ENCODE results near the gene S100A14.
"Not testable (repeated sequence)": the region's sequence is repeated elsewhere in the genome, so short reads cannot be mapped to it uniquely, and the experiment has no call there.

S100A14 gene

GRCh38 chr1:153614906-153615305 is 1.2 kb downstream of the S100A14 start:
- DNase-seq (ENCODE audit: low read depth), result no peak

GRCh38 chr1:153614189-153614900 is 1.8 kb downstream of the S100A14 start:
- DNase-seq (ENCODE audit: low read depth), result no peak

GRCh38 chr1:153613406-153613805 is 2.7 kb downstream of the S100A14 start:
- no peak for DNase-seq (ENCODE audit: low read depth)

- DNase-seq (ENCODE audit: low read depth), result no peak
These were observed 3.3 kb downstream of the S100A14 start, which contains the start of gene S100A16 for GRCh38 chr1:153612755-153613331. S100A16 (minus strand) TSS chr1:153613137; CDS start chr1:153608151, 4,986 bp downstream.

GRCh38 chr1:153612111-153612754 is 3.9 kb downstream of the S100A14 start:
- no peak for DNase-seq (ENCODE audit: low read depth)

- DNase-seq (ENCODE audit: low read depth), result no peak
These were observed 4.8 kb downstream of the S100A14 start for GRCh38 chr1:153611356-153611755.

- DNase-seq (ENCODE audit: low read depth), result no peak
These were observed 5.3 kb downstream of the S100A14 start for GRCh38 chr1:153610811-153611301.

GRCh38 chr1:153610334-153610733 is 5.8 kb downstream of the S100A14 start:
- DNase-seq (ENCODE audit: low read depth), result no peak

GRCh38 chr1:153609585-153609907 is 6.6 kb downstream of the S100A14 start:
- no peak for DNase-seq (ENCODE audit: low read depth)

GRCh38 chr1:153608742-153609584 is 7.2 kb downstream of the S100A14 start:
- DNase-seq (ENCODE audit: low read depth), result no peak

- DNase-seq (ENCODE audit: low read depth), result no peak
These were observed 7.9 kb downstream of the S100A14 start for GRCh38 chr1:153608089-153608682.

- DNase-seq (ENCODE audit: low read depth), result no peak
These were observed 8.7 kb downstream of the S100A14 start for GRCh38 chr1:153607381-153607780.

- no peak for DNase-seq (ENCODE audit: low read depth)
These were observed 9.9 kb downstream of the S100A14 start for GRCh38 chr1:153606194-153606593.

GRCh38 chr1:153602749-153603148 is 13.4 kb downstream of the S100A14 start:
- DNase-seq (ENCODE audit: low read depth), result no peak

- no peak for DNase-seq (ENCODE audit: low read depth)
These were observed 16.3 kb downstream of the S100A14 start for GRCh38 chr1:153599847-153600246.

- no peak for DNase-seq (ENCODE audit: low read depth)
These were observed 17.6 kb downstream of the S100A14 start for GRCh38 chr1:153598309-153599172.

- DNase-seq (ENCODE audit: low read depth), result no peak
These were observed 18.9 kb downstream of the S100A14 start for GRCh38 chr1:153597206-153597605.

GRCh38 chr1:153592748-153593147 is 23.4 kb downstream of the S100A14 start:
- no peak for DNase-seq (ENCODE audit: low read depth)

- DNase-seq (ENCODE audit: low read depth), result no peak
These were observed 27.6 kb downstream of the S100A14 start for GRCh38 chr1:153588482-153588881.

GRCh38 chr1:153588033-153588432 is 28.1 kb downstream of the S100A14 start:
- not testable (repeated sequence) for DNase-seq (ENCODE audit: low read depth)

- DNase-seq (ENCODE audit: low read depth), result no peak
These were observed 28.8 kb downstream of the S100A14 start for GRCh38 chr1:153587314-153587713.
